HG03575 (cell line): Measurements from ENCODE around the gene PACSIN3.

ENCODE experiments used
- ATAC-seq: cut with Tn5 transposase; IDR thresholded peaks from one replicate; pipeline ENCODE4 v1.9.1; 2021; ENCODE audit not compliant: unreplicated experiment, insufficient number of reproducible peaks, low FRiP score; ENCODE audit errors: extremely low read depth

The PACSIN3 gene

DNA sequence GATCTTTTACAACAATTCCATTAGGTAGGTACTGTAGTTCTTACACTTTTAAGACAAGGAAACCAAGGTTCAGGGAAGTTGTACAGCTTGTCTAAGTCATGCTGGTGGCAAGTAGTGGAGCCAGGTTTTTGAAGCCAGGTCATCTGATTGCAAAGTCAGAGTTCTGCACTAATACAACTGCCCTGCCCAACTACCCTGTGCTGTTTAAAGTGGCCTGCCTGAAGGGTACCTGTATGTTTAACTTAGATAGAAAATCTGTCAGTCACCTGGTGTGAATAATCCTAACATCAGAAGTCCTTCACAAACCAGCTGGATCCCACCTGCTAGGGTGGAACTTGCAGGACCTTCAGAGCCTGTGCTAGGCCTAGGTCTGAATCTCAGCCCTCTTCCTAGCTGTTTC, 53.7 kb downstream of the PACSIN3 start:
- no peak for ATAC-seq

DNA sequence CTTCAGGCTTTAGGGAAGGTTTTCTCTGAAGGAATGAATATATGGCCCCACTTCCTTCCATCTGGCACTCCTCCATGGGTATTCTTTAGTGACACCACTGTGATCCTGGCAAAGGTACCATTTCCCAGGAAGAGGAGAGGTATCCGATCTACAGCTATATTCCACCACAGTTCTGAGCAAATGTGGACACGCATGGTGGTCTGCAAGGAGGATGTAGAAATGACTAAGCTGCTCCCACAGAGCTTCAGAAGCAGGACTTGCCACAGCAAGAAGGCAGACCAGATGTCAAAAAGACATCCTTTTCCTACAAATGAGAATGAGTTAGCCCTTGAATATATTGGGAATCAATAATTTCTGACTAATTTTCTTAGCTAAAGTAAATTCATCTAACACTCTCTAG, 55.1 kb downstream of the PACSIN3 start:
- no peak for ATAC-seq

DNA sequence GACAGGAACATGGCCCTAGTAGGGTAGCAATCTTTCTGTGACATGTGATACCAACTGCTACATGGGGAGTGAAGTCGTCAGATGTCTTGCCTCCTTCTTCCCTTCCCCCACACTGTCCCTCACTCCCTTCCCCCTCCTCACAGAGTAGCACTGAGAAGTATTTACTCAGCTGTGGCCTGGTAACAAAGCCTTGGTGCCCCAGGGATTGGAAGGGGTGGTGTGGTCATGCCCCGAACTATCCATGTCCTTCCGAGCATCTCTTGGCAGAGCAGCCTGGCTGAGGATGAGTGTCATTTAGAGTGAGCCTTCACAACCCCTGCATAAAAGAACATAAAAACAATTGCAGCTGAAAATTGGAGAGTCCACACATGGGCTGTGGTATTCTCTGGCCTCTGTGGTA, 55.7 kb downstream of the PACSIN3 start:
- ATAC-seq, result no peak
